HL-60 (cell line): ENCODE measurements around the gene TBC1D9.

Experiments used
- DNase-seq, 2 experiments: peaks; one replicate each; pipeline ENCODE4 v3.0.0-alpha.2; 2010 to 2020; ENCODE audit warnings: low read depth in 1 of 2, low spot score in 1 of 2
- H3K27ac ChIP-seq: fragments of 250-450 bp; sonication (Bioruptor Pico); replicated peaks from 2 replicates; pipeline ENCODE4 v1.5.1; 2020; ENCODE audit warnings: mild to moderate bottlenecking, moderate library complexity
- H3K27me3 ChIP-seq: fragments of 250-450 bp; sonication (Bioruptor Pico); 2 replicates; pipeline ENCODE4 v1.5.1; 2021; ENCODE audit warnings: mild to moderate bottlenecking, moderate library complexity; ENCODE audit not compliant: insufficient read depth, poor library complexity, severe bottlenecking
- H3K4me3 ChIP-seq: replicated peaks from 2 replicates; pipeline ENCODE4 v1.5.1; 2011; ENCODE audit warnings: mild to moderate bottlenecking, control low read depth, low read length; ENCODE audit not compliant: insufficient read depth
- GABPA ChIP-seq: IDR thresholded peaks from 2 replicates; pipeline ENCODE4 v1.6.1; 2012; ENCODE audit warnings: low read depth
- POLR2AphosphoS5 ChIP-seq: IDR thresholded peaks from 2 replicates; pipeline ENCODE4 v1.6.1; 2012; ENCODE audit warnings: low read depth
- SPI1 ChIP-seq: IDR thresholded peaks from 2 replicates; pipeline ENCODE4 v1.6.1; 2012; ENCODE audit warnings: low read depth, mild to moderate bottlenecking, borderline replicate concordance
- TF ChIP-seq, protein P1 (sequence below): IDR thresholded peaks from one replicate; pipeline ENCODE4 v1.5.1; 2011; ENCODE audit warnings: low read length, control low read depth, inconsistent platforms; ENCODE audit not compliant: insufficient read depth
- TF ChIP-seq, protein P2 (sequence below): IDR thresholded peaks from 2 replicates; pipeline ENCODE4 v1.6.1; 2012; ENCODE audit warnings: low read depth; ENCODE audit not compliant: insufficient replicate concordance

The TBC1D9 gene

DNA sequence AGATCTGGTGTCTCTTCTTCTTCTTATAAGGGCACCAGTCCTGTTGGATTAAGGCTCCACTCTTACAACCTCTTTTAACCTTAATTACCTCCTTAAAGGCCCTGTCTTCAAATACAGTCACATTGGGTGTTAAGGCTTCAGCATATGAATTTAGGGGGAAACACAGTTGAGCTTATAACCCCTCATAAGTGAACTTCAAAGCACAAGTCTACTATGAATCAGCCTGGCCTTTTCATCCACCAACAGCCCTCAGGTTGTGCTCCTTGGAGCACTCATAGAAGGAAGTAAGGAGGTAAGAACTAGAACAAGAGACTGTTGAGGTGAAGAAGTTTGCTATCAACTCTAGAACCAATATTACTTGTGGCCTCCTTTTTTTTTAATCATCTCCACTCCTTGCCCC lies 18.8 kb upstream of the TBC1D9 start:
- no peak for DNase-seq

DNA sequence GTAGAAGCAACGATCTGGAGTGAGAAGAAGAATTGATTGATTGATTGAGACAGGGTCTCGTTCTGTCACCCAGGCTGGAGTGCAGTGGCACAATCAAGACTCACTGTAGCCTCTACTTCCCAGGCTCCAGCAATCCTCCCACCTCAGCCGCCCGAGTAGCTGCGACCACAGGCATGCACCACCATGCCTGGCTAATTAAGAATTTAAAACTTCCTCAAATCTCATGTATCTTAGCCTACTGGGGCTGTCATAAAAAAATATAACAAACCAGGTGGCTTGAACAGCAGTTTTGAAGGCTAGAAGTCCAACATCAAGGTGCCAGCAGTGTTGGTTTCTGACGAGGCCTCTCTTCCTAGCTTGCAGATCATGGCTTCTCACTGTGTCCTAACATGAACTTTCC lies 18.3 kb upstream of the TBC1D9 start:
- Histone ChIP-seq H3K4me3 (no peak overlapping the region), H3K27me3 (no peaks in the 10 kb centered on the region), H3K27ac (no peak overlapping the region)
- TF ChIP-seq POLR2AphosphoS5 (no peak), SPI1 (no peak), GABPA (no peak)
- TF ChIP-seq, protein P1, sequence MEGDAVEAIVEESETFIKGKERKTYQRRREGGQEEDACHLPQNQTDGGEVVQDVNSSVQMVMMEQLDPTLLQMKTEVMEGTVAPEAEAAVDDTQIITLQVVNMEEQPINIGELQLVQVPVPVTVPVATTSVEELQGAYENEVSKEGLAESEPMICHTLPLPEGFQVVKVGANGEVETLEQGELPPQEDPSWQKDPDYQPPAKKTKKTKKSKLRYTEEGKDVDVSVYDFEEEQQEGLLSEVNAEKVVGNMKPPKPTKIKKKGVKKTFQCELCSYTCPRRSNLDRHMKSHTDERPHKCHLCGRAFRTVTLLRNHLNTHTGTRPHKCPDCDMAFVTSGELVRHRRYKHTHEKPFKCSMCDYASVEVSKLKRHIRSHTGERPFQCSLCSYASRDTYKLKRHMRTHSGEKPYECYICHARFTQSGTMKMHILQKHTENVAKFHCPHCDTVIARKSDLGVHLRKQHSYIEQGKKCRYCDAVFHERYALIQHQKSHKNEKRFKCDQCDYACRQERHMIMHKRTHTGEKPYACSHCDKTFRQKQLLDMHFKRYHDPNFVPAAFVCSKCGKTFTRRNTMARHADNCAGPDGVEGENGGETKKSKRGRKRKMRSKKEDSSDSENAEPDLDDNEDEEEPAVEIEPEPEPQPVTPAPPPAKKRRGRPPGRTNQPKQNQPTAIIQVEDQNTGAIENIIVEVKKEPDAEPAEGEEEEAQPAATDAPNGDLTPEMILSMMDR = no peak
- TF ChIP-seq, protein P2, sequence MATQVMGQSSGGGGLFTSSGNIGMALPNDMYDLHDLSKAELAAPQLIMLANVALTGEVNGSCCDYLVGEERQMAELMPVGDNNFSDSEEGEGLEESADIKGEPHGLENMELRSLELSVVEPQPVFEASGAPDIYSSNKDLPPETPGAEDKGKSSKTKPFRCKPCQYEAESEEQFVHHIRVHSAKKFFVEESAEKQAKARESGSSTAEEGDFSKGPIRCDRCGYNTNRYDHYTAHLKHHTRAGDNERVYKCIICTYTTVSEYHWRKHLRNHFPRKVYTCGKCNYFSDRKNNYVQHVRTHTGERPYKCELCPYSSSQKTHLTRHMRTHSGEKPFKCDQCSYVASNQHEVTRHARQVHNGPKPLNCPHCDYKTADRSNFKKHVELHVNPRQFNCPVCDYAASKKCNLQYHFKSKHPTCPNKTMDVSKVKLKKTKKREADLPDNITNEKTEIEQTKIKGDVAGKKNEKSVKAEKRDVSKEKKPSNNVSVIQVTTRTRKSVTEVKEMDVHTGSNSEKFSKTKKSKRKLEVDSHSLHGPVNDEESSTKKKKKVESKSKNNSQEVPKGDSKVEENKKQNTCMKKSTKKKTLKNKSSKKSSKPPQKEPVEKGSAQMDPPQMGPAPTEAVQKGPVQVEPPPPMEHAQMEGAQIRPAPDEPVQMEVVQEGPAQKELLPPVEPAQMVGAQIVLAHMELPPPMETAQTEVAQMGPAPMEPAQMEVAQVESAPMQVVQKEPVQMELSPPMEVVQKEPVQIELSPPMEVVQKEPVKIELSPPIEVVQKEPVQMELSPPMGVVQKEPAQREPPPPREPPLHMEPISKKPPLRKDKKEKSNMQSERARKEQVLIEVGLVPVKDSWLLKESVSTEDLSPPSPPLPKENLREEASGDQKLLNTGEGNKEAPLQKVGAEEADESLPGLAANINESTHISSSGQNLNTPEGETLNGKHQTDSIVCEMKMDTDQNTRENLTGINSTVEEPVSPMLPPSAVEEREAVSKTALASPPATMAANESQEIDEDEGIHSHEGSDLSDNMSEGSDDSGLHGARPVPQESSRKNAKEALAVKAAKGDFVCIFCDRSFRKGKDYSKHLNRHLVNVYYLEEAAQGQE = no peak
- no peak for DNase-seq

More for the DNA sequence above, 18.8 kb upstream of the TBC1D9 start:
- Histone ChIP-seq H3K4me3 (no peak overlapping the region), H3K27me3 (no peaks in the 10 kb centered on the region), H3K27ac (no peak overlapping the region)
- TF ChIP-seq POLR2AphosphoS5 (no peak), GABPA (no peak), SPI1 (no peak)
- TF ChIP-seq, protein P2 = no peak
- TF ChIP-seq, protein P1 = no peak

DNA sequence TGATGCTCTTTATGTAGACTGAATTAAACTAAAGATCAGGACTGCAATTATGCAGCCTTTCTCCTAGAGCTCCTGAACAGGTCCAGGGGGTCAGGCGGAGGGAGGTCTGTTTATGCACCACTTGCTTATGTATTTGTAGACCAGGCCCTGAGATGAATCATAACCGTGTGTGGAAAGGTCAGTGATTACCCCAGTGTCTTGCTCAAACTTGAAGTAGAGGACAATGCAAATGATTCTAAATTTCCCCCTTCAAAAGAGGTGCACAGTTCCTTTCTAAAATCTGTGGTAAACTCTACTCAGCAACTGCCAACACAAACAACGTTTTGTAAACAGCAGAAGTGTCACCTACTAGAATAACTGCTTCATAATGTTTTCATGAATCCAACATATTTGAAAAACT lies 13.0 kb upstream of the TBC1D9 start:
- H3K27ac ChIP-seq = no peak overlapping the region
- H3K27me3 ChIP-seq = peaks cover 2% of the 10 kb centered on the region
- no peak for TF ChIP-seq SPI1
- no peak for TF ChIP-seq GABPA
- TF ChIP-seq, protein P1 = no peak
- no peak for TF ChIP-seq POLR2AphosphoS5
- TF ChIP-seq, protein P2 = no peak
- no peak overlapping the region for H3K4me3 ChIP-seq
- no peak for DNase-seq
